K562 (cell line): ENCODE data around the gene PITRM1. TPM values are rescaled to one million over a fixed set of nuclear protein-coding genes. Genes with fewer than 3 reads are reported as not detected.

ENCODE experiments used
- CBX2 ChIP-seq: fragments of 200-600 bp; sonication (generic); IDR thresholded peaks from one replicate; pipeline ENCODE4 v1.6.1; 2012; ENCODE audit warnings: mild to moderate bottlenecking, low read length, inconsistent platforms; ENCODE audit not compliant: insufficient read depth, poor library complexity, severe bottlenecking
- CGGBP1 ChIP-seq: fragments of 250-450 bp; sonication (Bioruptor Pico); IDR thresholded peaks from 2 replicates; pipeline ENCODE4 v1.9.0; 2021; ENCODE audit warnings: mild to moderate bottlenecking
- ESRRA ChIP-seq: fragments of 450-650 bp; IDR thresholded peaks from 2 replicates; pipeline ENCODE4 v1.6.1; 2014; ENCODE audit warnings: low read depth, mild to moderate bottlenecking, moderate library complexity, borderline replicate concordance
- HDAC2 ChIP-seq: fragments of 450-650 bp; IDR thresholded peaks from 2 replicates; pipeline ENCODE4 v1.6.1; 2016; ENCODE audit warnings: mild to moderate bottlenecking
- HSF4 ChIP-seq: fragments of 250-450 bp; sonication (Bioruptor Pico); IDR thresholded peaks from 2 replicates; pipeline ENCODE4 v2.1.2; 2022; ENCODE audit warnings: mild to moderate bottlenecking, moderate library complexity, borderline replicate concordance
- KDM1A ChIP-seq, 2 experiments: fragments of 450-650 bp; IDR thresholded peaks; 2 replicates each; pipeline ENCODE4 v1.6.1; 2016; ENCODE audit warnings: mild to moderate bottlenecking in 2 of 2
- KDM4B ChIP-seq, 2 experiments: fragments of 450-650 bp in 1 of 2; sonication (generic) in 1 of 2; IDR thresholded peaks; 2 replicates each; pipeline ENCODE4 v1.6.1; 2016 to 2017; ENCODE audit warnings: borderline replicate concordance in 2 of 2, antibody characterized with exemption in 1 of 2, low read depth in 1 of 2, mild to moderate bottlenecking in 1 of 2
- MLLT1 ChIP-seq, 2 experiments: fragments of 450-650 bp; IDR thresholded peaks; 2 replicates each; pipeline ENCODE4 v1.6.1; 2016
- NCOA2 ChIP-seq, 2 experiments: fragments of 450-650 bp; IDR thresholded peaks; 2 replicates each; pipeline ENCODE4 v1.6.1; 2018; ENCODE audit warnings: mild to moderate bottlenecking in 2 of 2, moderate library complexity in 1 of 2; ENCODE audit not compliant: partially characterized antibody in 2 of 2
- RCOR1 ChIP-seq, 2 experiments: IDR thresholded peaks; 2 replicates each; pipeline ENCODE4 v1.6.1; 2012; ENCODE audit warnings: low read depth in 2 of 2, low read length in 2 of 2, borderline replicate concordance in 1 of 2, improper control_type of control experiment in 1 of 2
- SUPT5H ChIP-seq: fragments of 450-650 bp; IDR thresholded peaks from 2 replicates; pipeline ENCODE4 v1.6.1; 2016
- TFE3 ChIP-seq: fragments of 450-650 bp; formaldehyde crosslinking; IDR thresholded peaks from 2 replicates; pipeline ENCODE4 v1.4.0; 2020; ENCODE audit warnings: mild to moderate bottlenecking, mixed read lengths
- YY1 ChIP-seq, 3 experiments: IDR thresholded peaks; 2 replicates each; pipeline ENCODE4 v1.6.1; 2011; ENCODE audit warnings: low read length in 2 of 3, mild to moderate bottlenecking in 2 of 3, moderate library complexity in 2 of 3, borderline replicate concordance in 1 of 3, control low read depth in 1 of 3, low read depth in 1 of 3; ENCODE audit not compliant: insufficient read depth in 3 of 3, insufficient replicate concordance in 2 of 3, control insufficient read depth in 1 of 3, insufficient read length in 1 of 3; ENCODE audit errors: extremely low read depth in 1 of 3
- ZNF778 ChIP-seq: fragments of 450-650 bp; formaldehyde crosslinking; IDR thresholded peaks from 2 replicates; pipeline ENCODE4 v1.4.0; 2020; ENCODE audit warnings: mild to moderate bottlenecking, moderate library complexity
- polyA plus RNA-seq, 8 experiments: library from polyadenylated mRNA; depleted of rRNA in 4 of 8; stranded (reverse) in 5 of 8; unstranded in 3 of 8; fragments of >200 nt; fragmentation: Nextera tagmentation in 2 of 8; fragmentation: Illumina TruSeq in 1 of 8; extraction: Ambion mirVana in 2 of 8; extraction: Trizol in 1 of 8; gene quantifications; 2 replicates each; pipeline versions ENCODE4 v1.2.1 to v1.2.3, GENCODE V29; 2011 to 2014; ENCODE audit warnings: inconsistent platforms in 1 of 8, missing spikeins in 1 of 8
- total RNA-seq, 7 experiments: library from RNA; depleted of rRNA in 6 of 7; stranded (reverse); fragments of >200 nt in 6 of 7; fragmentation: Illumina TruSeq in 2 of 7; extraction: Trizol in 2 of 7; gene quantifications; 2 replicates each; pipeline versions ENCODE4 v1.2.1 to v1.2.3, GENCODE V29; 2011 to 2021; ENCODE audit warnings: low replicate concordance in 1 of 7
- TF ChIP-seq, protein P1 (sequence below): fragments of 450-650 bp; IDR thresholded peaks from 2 replicates; pipeline ENCODE4 v1.6.1; 2018; ENCODE audit warnings: mild to moderate bottlenecking, low read depth; ENCODE audit not compliant: partially characterized antibody
- TF ChIP-seq, protein P2 (sequence below): IDR thresholded peaks from 3 replicates; pipeline ENCODE4 v1.6.1; 2011; ENCODE audit warnings: borderline replicate concordance, mild to moderate bottlenecking, moderate library complexity; ENCODE audit not compliant: insufficient read length; ENCODE audit errors: extremely low read depth

Gene PITRM1
- total and polyA plus RNA-seq, 9 of the 15 experiments (the other 6 are each of a cell fraction or from before 2014, with no cell fraction given) = 21.1 to 70.4 (median 39.7) TPM

GRCh38 chr10:3197348-3198003, 24.9 kb upstream of the PITRM1 start (continued):
- TF ChIP-seq MLLT1 (IDR thresholded peaks at IDR 0.05) (no peak), KDM4B (IDR thresholded peaks at IDR 0.05; ENCODE audit: borderline replicate concordance in 2 of 2, low read depth in 1 of 2) (no peak), CGGBP1 (CRISPR knock-in tag) (no peak), NCOA2 (IDR thresholded peaks at IDR 0.05; ENCODE audit: partially characterized antibody in 2 of 2) (no peak), ZNF778 (no peak), YY1 (IDR thresholded peaks at IDR 0.05; ENCODE audit: borderline replicate concordance in 1 of 3, control insufficient read depth in 1 of 3, extremely low read depth in 1 of 3, insufficient read depth in 3 of 3, insufficient read length in 1 of 3, insufficient replicate concordance in 2 of 3, low read depth in 1 of 3, low read length in 2 of 3) (no peak), TFE3 (CRISPR knock-in tag) (no peak), HSF4 (CRISPR knock-in tag) (no peak), ESRRA (0 out of 2 replicates have a peak, but pooled peaks have one; percentile 27), CBX2 (no peak), HDAC2 (no peak), RCOR1 (IDR thresholded peaks at IDR 0.05; ENCODE audit: borderline replicate concordance in 1 of 2, low read depth in 2 of 2, low read length in 2 of 2) (peak in 1 of 2 experiments; percentile 69; a peak in 1 of 4 replicates), KDM1A (IDR thresholded peaks at IDR 0.05) (peak; percentile 42 to 52; a peak in 2 of 4 replicates), SUPT5H (no peak)
- TF ChIP-seq, protein P1, sequence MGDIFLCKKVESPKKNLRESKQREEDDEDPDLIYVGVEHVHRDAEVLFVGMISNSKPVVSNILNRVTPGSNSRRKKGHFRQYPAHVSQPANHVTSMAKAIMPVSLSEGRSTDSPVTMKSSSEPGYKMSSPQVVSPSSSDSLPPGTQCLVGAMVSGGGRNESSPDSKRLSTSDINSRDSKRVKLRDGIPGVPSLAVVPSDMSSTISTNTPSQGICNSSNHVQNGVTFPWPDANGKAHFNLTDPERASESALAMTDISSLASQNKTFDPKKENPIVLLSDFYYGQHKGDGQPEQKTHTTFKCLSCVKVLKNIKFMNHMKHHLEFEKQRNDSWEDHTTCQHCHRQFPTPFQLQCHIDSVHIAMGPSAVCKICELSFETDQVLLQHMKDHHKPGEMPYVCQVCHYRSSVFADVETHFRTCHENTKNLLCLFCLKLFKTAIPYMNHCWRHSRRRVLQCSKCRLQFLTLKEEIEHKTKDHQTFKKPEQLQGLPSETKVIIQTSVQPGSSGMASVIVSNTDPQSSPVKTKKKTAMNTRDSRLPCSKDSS = no peak
- TF ChIP-seq, protein P2, sequence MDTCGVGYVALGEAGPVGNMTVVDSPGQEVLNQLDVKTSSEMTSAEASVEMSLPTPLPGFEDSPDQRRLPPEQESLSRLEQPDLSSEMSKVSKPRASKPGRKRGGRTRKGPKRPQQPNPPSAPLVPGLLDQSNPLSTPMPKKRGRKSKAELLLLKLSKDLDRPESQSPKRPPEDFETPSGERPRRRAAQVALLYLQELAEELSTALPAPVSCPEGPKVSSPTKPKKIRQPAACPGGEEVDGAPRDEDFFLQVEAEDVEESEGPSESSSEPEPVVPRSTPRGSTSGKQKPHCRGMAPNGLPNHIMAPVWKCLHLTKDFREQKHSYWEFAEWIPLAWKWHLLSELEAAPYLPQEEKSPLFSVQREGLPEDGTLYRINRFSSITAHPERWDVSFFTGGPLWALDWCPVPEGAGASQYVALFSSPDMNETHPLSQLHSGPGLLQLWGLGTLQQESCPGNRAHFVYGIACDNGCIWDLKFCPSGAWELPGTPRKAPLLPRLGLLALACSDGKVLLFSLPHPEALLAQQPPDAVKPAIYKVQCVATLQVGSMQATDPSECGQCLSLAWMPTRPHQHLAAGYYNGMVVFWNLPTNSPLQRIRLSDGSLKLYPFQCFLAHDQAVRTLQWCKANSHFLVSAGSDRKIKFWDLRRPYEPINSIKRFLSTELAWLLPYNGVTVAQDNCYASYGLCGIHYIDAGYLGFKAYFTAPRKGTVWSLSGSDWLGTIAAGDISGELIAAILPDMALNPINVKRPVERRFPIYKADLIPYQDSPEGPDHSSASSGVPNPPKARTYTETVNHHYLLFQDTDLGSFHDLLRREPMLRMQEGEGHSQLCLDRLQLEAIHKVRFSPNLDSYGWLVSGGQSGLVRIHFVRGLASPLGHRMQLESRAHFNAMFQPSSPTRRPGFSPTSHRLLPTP = no peak
